Heart right ventricle (tissue), 16 donors: ENCODE measurements around the gene RAD51B. TPM values are rescaled to one million over a fixed set of nuclear protein-coding genes. Genes with fewer than 3 reads are reported as not detected.
A peak's percentile ranks its signal among the peaks of the same experiment; 100 is the strongest.

ENCODE experiments used
- ATAC-seq, 8 donors: fragments of 200-7000 bp; cut with Tn5 transposase; one replicate each; pipeline ENCODE4 v1.9.1; 2020; ENCODE audit warnings: mild to moderate bottlenecking in 8 of 8, moderate library complexity in 8 of 8, moderate number of reproducible peaks in 1 of 8
- DNase-seq, 2 donors: peaks; one replicate each; pipeline ENCODE4 v3.0.0-alpha.2; 2020
- H3K27ac ChIP-seq, 10 donors: fragments of 200-600 bp; sonication (generic) in 2 of 10; one replicate each; pipeline versions ENCODE4 v1.5.0 to v1.8.0; 2020 to 2022; ENCODE audit warnings: mild to moderate bottlenecking in 3 of 10
- H3K27me3 ChIP-seq, 7 donors: fragments of 200-600 bp; one replicate each; pipeline ENCODE4 v1.8.0; 2021 to 2022; ENCODE audit warnings: mild to moderate bottlenecking in 2 of 7
- H3K36me3 ChIP-seq, 9 donors: fragments of 200-600 bp; sonication (generic) in 1 of 9; one replicate each; pipeline versions ENCODE4 v1.5.0 to v1.8.0; 2020 to 2022; ENCODE audit warnings: mild to moderate bottlenecking in 2 of 9
- H3K4me1 ChIP-seq, 9 donors: fragments of 200-600 bp; sonication (generic) in 1 of 9; one replicate each; pipeline versions ENCODE4 v1.5.0 to v1.8.0; 2020 to 2022; ENCODE audit warnings: mild to moderate bottlenecking in 4 of 9
- H3K4me3 ChIP-seq, 10 donors: fragments of 200-600 bp; sonication (generic) in 2 of 10; one replicate each; pipeline versions ENCODE4 v1.5.0 to v1.8.0; 2020 to 2022; ENCODE audit warnings: mild to moderate bottlenecking in 7 of 10, moderate library complexity in 2 of 10
- H3K9me3 ChIP-seq, 11 donors: fragments of 200-600 bp in 10 of 11; sonication (generic) in 2 of 11; one replicate each; pipeline versions ENCODE4 v1.5.0 to v1.8.0; 2013 to 2022; ENCODE audit warnings: mild to moderate bottlenecking in 2 of 11, control low read depth in 1 of 11, moderate library complexity in 1 of 11
- WGBS, 2 donors: extraction: QIAGEN DNeasy Blood & Tissue Kit; methylation state at CpG; one replicate each; pipeline ENCODE4 v1.1.7; 2013; ENCODE audit warnings: inconsistent platforms in 1 of 2; 5-methylcytosine and 5-hydroxymethylcytosine counted together
- intact Hi-C, 10 donors: fragments of 100-400 bp; cut with DNase I; formaldehyde crosslinking; loops; one replicate each; pipeline versions ENCODE4 v1.11.1 to v1.14.2; 2022
- polyA plus RNA-seq, 2 donors: library from polyadenylated mRNA; stranded (reverse); fragments of 200-250 nt; gene quantifications; one replicate each; pipeline ENCODE4 v1.2.3, GENCODE V29; 2013
- total RNA-seq, 10 donors: library from RNA; stranded (reverse); fragmentation: NEBNext Ultra II Directional in 3 of 10; extraction: Animal tissue kit (Norgen Biotek cat#: 25700) in 3 of 10; gene quantifications; one replicate each; pipeline versions ENCODE4 v1.2.1 to v1.2.4, GENCODE V29; 2021 to 2023
- TF ChIP-seq, protein P1 (sequence below), 9 donors: fragments of 200-600 bp; sonication (generic) in 2 of 9; IDR thresholded peaks; one replicate each; pipeline versions ENCODE4 v1.5.0 to v1.8.0; 2021 to 2022; ENCODE audit warnings: antibody characterized with exemption in 9 of 9, mild to moderate bottlenecking in 5 of 9, moderate library complexity in 1 of 9
- donor health status: Arrhythmogenic right ventricular cardiomyopathy.
- donor health status: ischemic (EF 13 %, LVEDD 7.1; RV severe dilation, severe dysfunction).
- donor health status: healthy with polysubstance abuse.
- donor health status: DM: no; HTN: yes; CAD: no.
- donor health status: DM: no; HTN: no; CAD: no.
- donor health status: ischemic (EF 25% LVEDD 6.9; RV normal size, moderate dysfunction).
- donor health status: ischemic (EF 25% LVEDD 5.7; RV mildly dilated, moderate dysfunction).
- donor health status: healthy.
- donor health status: DM: yes; HTN: yes; CAD: no.
- donor health status: Ischemic cardiomyopathy.
- donor health status: ischemic (EF 35%, LVEDD 5.7; RV mildly dilated, moderate dysfunction).
- donor health status: nonischemic (EF 11% LVEDD 7.7; RV severe dilation, severe dysfunction).
- donor health status: DM: yes; HTN: yes; CAD: no.
- donor health status: PGD.
- donor health status: ischemic (EF 29% LVEDD 5.4; RV normal size, mild dysfunction).
- donor health status: nonischemic (EF 23%, LVEDD 6.1; RV moderate dilation, normal function).

RAD51B gene
- total and polyA plus RNA-seq, 12 donors, result 0.88 to 8.6 (median 3.5) TPM

GRCh38 chr14:68292441-68293215 lies 473.0 kb downstream of the RAD51B start:
- Histone ChIP-seq H3K27ac (peak overlapping the region in 1 of 10 donors; percentile 51), H3K4me3 (no peak overlapping the region), H3K27me3 (no peaks in the 10 kb centered on the region), H3K36me3 (no peaks in the 10 kb centered on the region), H3K4me1 (peaks cover 3 to 40% (median 19%) of the 10 kb centered on the region in 9 donors), H3K9me3 (no peaks in the 10 kb centered on the region)
- DNase-seq (no peak), ATAC-seq (no peak)
- TF ChIP-seq, protein P1, sequence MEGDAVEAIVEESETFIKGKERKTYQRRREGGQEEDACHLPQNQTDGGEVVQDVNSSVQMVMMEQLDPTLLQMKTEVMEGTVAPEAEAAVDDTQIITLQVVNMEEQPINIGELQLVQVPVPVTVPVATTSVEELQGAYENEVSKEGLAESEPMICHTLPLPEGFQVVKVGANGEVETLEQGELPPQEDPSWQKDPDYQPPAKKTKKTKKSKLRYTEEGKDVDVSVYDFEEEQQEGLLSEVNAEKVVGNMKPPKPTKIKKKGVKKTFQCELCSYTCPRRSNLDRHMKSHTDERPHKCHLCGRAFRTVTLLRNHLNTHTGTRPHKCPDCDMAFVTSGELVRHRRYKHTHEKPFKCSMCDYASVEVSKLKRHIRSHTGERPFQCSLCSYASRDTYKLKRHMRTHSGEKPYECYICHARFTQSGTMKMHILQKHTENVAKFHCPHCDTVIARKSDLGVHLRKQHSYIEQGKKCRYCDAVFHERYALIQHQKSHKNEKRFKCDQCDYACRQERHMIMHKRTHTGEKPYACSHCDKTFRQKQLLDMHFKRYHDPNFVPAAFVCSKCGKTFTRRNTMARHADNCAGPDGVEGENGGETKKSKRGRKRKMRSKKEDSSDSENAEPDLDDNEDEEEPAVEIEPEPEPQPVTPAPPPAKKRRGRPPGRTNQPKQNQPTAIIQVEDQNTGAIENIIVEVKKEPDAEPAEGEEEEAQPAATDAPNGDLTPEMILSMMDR (IDR thresholded peaks at IDR 0.05), result no peak
- intact Hi-C loops, result no loop called here
- WGBS, 2 donors, result 95 to 96% methylated on average over 7 of the region's 7 CpGs

GRCh38 chr14:68293404-68293803 lies 473.8 kb downstream of the RAD51B start:
- Histone ChIP-seq H3K27me3 (no peaks in the 10 kb centered on the region), H3K27ac (peak overlapping the region in 1 of 10 donors; percentile 51), H3K4me1 (peaks cover 3 to 48% (median 26%) of the 10 kb centered on the region in 9 donors), H3K9me3 (no peaks in the 10 kb centered on the region), H3K4me3 (no peak overlapping the region), H3K36me3 (no peaks in the 10 kb centered on the region)
- WGBS, 2 donors, result 80% methylated on average over 5 of the region's 5 CpGs
- TF ChIP-seq, protein P1 (IDR thresholded peaks at IDR 0.05), result no peak
- no peak for DNase-seq
- intact Hi-C loops, result no loop called here
- ATAC-seq, result no peak

DNA sequence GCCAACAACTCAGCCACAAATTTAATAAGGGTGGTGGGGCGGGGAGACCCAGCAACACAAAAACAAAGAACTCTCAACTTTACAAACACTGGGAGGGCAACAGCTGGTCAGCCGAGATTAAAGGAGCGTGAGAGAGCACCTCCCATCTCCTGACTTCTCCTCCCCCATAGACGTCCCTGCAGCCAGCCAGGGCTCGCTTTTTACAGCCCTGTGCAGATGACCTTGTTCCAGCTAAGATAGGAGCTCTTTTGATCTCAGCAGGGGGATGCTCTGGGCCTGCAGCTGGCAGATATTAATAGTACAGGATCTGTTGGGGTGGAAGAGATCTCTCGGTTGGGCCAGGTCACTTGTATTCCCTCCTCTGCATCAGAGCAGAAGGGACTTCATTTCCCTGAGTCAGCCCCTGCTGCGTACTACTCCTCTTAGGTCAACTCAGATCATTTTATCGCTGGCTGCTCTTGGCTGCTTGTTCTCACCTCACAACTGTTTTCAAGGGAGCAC lies 475.8 kb downstream of the RAD51B start:
- no peaks in the 10 kb centered on the region for H3K9me3 ChIP-seq
- 40 to 45% methylated on average over 8 of the region's 8 CpGs for WGBS, 2 donors
- ATAC-seq, result peak; percentile 66 to 93 (median 80)
- no peaks in the 10 kb centered on the region for H3K27me3 ChIP-seq
- peaks cover 3 to 51% (median 26%) of the 10 kb centered on the region in 9 donors for H3K4me1 ChIP-seq
- peak overlapping the region in 5 of 10 donors; percentile 10 to 38 (median 17) for H3K27ac ChIP-seq
- DNase-seq, result peak; percentile 41 to 49
- H3K36me3 ChIP-seq, result no peaks in the 10 kb centered on the region
- intact Hi-C loops, result no loop called here
- H3K4me3 ChIP-seq, result no peak overlapping the region
- TF ChIP-seq, protein P1 (IDR thresholded peaks at IDR 0.05), result no peak

DNA sequence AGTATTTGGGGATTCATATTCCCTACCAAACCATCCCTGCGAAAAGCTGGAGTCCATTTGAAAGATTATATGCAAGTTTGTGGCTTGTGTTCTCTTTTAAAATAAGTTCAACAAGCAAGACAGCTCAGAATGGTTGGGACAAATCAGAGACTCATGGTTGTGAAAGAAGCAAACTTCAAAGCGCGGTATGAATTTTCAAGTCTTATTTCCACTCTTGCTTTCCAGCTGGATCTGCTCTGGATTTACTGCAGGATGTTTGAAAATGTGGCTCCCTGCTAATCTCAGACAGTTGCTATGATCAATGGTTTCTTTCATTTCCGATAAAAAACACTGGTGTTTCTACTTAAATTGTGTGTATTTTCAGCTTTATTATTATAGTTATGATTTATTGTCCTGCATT lies 477.5 kb downstream of the RAD51B start:
- TF ChIP-seq, protein P1 (IDR thresholded peaks at IDR 0.05), result no peak
- DNase-seq (no peak), ATAC-seq (no peak)
- intact Hi-C loops, result no loop called here
- Histone ChIP-seq H3K9me3 (peaks cover 0 to under 1% (median 0%) of the 10 kb centered on the region in 11 donors), H3K4me1 (peaks cover 3 to 51% (median 26%) of the 10 kb centered on the region in 9 donors), H3K27me3 (no peaks in the 10 kb centered on the region), H3K4me3 (no peak overlapping the region), H3K36me3 (no peaks in the 10 kb centered on the region), H3K27ac (peak overlapping the region in 4 of 10 donors; percentile 20 to 57 (median 30))
- 77 to 79% methylated on average over 4 of the region's 4 CpGs for WGBS, 2 donors
